Loucy (cell line): ENCODE data around the gene NUP214.

ENCODE experiments used
- H2AFZ ChIP-seq: fragments of 200-600 bp; sonication (generic); 2 replicates; pipeline ENCODE4 v1.6.0; 2016; ENCODE audit warnings: antibody characterized with exemption, mild to moderate bottlenecking, low read length, moderate library complexity
- H3F3A ChIP-seq: fragments of 200-600 bp; 2 replicates; pipeline ENCODE4 v1.6.0; 2016; ENCODE audit warnings: antibody characterized with exemption, low read depth, mild to moderate bottlenecking
- H3K27me3 ChIP-seq: fragments of 200-600 bp; sonication (generic); 2 replicates; pipeline ENCODE4 v1.6.1; 2014; ENCODE audit warnings: low read length, mild to moderate bottlenecking; ENCODE audit not compliant: insufficient read depth, poor library complexity, severe bottlenecking
- H3K36me3 ChIP-seq: fragments of 200-600 bp; sonication (generic); 2 replicates; pipeline ENCODE4 v1.6.1; 2016; ENCODE audit warnings: low read length; ENCODE audit not compliant: insufficient read depth
- H3K4me1 ChIP-seq: fragments of 200-600 bp; sonication (generic); 2 replicates; pipeline ENCODE4 v1.5.1; 2014; ENCODE audit warnings: low read length, mild to moderate bottlenecking; ENCODE audit not compliant: insufficient read depth, poor library complexity, severe bottlenecking
- H3K4me2 ChIP-seq: fragments of 200-600 bp; sonication (generic); 2 replicates; pipeline ENCODE4 v1.6.0; 2014; ENCODE audit warnings: antibody characterized with exemption, low read length, low read depth, mild to moderate bottlenecking; ENCODE audit not compliant: poor library complexity, severe bottlenecking
- H3K4me3 ChIP-seq: fragments of 200-600 bp; sonication (generic); 2 replicates; pipeline ENCODE4 v1.5.1; 2014; ENCODE audit warnings: low read length, mild to moderate bottlenecking, mixed read lengths; ENCODE audit not compliant: poor library complexity, severe bottlenecking
- H3K79me2 ChIP-seq: fragments of 200-600 bp; sonication (generic); 2 replicates; pipeline ENCODE4 v1.6.1; 2014; ENCODE audit warnings: low read length; ENCODE audit not compliant: insufficient read depth
- H3K9ac ChIP-seq: fragments of 200-600 bp; sonication (generic); 2 replicates; pipeline ENCODE4 v1.6.0; 2014; ENCODE audit warnings: mild to moderate bottlenecking, low read depth, low read length, moderate library complexity; ENCODE audit not compliant: poor library complexity, severe bottlenecking
- H3K9me2 ChIP-seq: fragments of 200-600 bp; sonication (generic); replicated peaks from 2 replicates; pipeline ENCODE4 v1.6.1; 2016; ENCODE audit warnings: low read depth, low read length, mixed read lengths
- H3K9me3 ChIP-seq: fragments of 200-600 bp; sonication (generic); 2 replicates; pipeline ENCODE4 v1.6.1; 2014; ENCODE audit warnings: mild to moderate bottlenecking, antibody characterized with exemption, low read length, low read depth; ENCODE audit not compliant: insufficient read depth
- H4K20me1 ChIP-seq: fragments of 200-600 bp; sonication (generic); 2 replicates; pipeline ENCODE4 v1.6.0; 2014; ENCODE audit warnings: antibody characterized with exemption, low read length, mild to moderate bottlenecking; ENCODE audit not compliant: insufficient read depth, poor library complexity, severe bottlenecking
- EZH2phosphoT487 ChIP-seq: fragments of 200-600 bp; IDR thresholded peaks from 2 replicates; pipeline ENCODE4 v1.6.1; 2018; ENCODE audit warnings: antibody characterized with exemption, mild to moderate bottlenecking, moderate library complexity, borderline replicate concordance
- TF ChIP-seq, protein P1 (sequence below): fragments of 200-600 bp; sonication (generic); conservative IDR thresholded peaks from 2 replicates; pipeline ENCODE4 v1.5.1; 2014; ENCODE audit warnings: mild to moderate bottlenecking, antibody characterized with exemption, low read length

The NUP214 gene

DNA sequence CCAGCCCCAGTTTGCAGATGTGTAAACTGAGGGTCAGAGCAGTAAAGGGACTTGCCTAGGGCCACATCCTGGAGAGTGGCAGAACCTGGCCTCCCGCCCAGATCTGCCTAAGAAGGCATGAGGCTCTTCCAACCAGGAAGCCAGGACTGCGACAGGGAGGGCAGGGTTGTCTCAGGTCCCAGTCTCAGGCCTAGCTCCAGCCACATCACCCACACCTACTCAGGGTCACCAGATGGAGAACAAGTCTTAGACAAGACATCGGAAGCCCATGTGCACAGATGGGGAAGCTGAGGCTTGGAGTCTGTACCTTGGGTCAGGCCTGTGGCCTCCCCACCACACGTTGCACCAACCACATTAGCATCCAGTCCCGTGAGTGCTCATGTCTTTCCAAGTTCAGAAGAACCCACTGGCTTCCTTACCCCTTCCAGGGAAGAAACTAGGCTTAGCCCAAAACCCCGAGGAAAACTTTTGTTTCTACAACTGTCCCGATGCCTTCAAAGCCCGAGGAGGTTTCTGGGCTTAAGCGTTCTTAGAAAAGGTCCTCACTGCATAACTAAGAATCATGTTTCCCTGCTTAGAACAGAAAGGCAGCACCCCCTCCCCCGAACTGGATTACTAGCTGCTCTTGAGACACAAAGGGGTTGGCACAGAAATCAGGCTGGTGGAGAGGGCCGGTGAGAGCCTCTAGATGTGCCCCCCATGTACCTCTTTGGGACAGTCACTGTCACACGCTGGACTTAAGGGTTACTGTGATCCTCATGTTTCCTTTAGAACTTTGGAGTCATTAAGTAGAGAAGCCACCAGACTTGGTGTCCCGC is 148.7 kb downstream of the NUP214 start:
- H3K4me2 ChIP-seq = peak overlapping the region; percentile 90

DNA sequence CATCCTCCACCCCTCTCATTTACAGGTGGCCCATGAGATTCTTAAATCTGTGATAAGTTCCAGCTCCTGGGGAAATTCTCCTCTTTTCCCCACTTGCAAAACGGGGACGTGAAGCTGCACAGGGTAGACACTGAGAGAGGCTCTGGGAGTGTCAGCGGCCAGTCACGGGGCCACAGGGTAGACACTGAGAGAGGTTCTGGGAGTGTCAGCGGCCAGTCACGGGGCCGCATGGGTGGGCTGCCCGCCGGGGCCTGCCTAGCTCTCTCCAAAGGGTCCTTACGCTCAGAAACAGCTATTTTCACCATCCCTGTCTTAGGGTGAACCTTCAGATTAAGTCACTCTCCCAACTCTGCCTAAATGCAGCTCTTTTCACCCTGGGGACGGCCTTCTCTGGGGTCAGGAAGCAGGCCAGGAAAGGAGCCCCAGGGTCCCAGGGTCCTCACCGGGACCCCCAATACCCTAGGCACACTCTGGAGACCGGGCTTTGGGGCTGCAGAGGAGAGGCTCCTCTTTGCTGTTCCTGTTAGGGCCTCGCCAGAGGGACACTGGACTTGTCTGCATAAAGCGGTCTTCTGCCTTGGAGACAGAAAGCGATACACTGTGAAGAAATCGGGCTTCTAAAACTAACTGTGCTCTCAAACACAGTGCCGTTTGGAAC is 149.4 kb downstream of the NUP214 start:
- Histone ChIP-seq H2AFZ (no peak overlapping the region), H3K4me3 (peak overlapping the region; percentile 67), H3K9me3 (no peaks in the 10 kb centered on the region), H3K4me1 (peaks cover 66% of the 10 kb centered on the region), H3K9me2 (no peaks in the 10 kb centered on the region), H4K20me1 (no peaks in the 10 kb centered on the region), H3K9ac (peak overlapping the region; percentile 84), H3K27me3 (no peaks in the 10 kb centered on the region), H3F3A (no peaks in the 10 kb centered on the region), H3K36me3 (no peaks in the 10 kb centered on the region), H3K79me2 (peaks cover 65% of the 10 kb centered on the region), H3K4me2 (peak overlapping the region; percentile 90)
- TF ChIP-seq, protein P1, sequence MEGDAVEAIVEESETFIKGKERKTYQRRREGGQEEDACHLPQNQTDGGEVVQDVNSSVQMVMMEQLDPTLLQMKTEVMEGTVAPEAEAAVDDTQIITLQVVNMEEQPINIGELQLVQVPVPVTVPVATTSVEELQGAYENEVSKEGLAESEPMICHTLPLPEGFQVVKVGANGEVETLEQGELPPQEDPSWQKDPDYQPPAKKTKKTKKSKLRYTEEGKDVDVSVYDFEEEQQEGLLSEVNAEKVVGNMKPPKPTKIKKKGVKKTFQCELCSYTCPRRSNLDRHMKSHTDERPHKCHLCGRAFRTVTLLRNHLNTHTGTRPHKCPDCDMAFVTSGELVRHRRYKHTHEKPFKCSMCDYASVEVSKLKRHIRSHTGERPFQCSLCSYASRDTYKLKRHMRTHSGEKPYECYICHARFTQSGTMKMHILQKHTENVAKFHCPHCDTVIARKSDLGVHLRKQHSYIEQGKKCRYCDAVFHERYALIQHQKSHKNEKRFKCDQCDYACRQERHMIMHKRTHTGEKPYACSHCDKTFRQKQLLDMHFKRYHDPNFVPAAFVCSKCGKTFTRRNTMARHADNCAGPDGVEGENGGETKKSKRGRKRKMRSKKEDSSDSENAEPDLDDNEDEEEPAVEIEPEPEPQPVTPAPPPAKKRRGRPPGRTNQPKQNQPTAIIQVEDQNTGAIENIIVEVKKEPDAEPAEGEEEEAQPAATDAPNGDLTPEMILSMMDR = no peak
- no peak for TF ChIP-seq EZH2phosphoT487

More for the DNA sequence above, 148.7 kb downstream of the NUP214 start:
- Histone ChIP-seq H3K4me3 (peak overlapping the region; percentile 67), H3K9me3 (no peaks in the 10 kb centered on the region), H3K4me1 (peaks cover 73% of the 10 kb centered on the region), H3K27me3 (no peaks in the 10 kb centered on the region), H3K79me2 (peaks cover 72% of the 10 kb centered on the region), H4K20me1 (no peaks in the 10 kb centered on the region), H3K36me3 (no peaks in the 10 kb centered on the region), H2AFZ (no peak overlapping the region), H3K9ac (peak overlapping the region; percentile 84), H3F3A (no peaks in the 10 kb centered on the region), H3K9me2 (no peaks in the 10 kb centered on the region)
- TF ChIP-seq, protein P1 = no peak
- no peak for TF ChIP-seq EZH2phosphoT487

DNA sequence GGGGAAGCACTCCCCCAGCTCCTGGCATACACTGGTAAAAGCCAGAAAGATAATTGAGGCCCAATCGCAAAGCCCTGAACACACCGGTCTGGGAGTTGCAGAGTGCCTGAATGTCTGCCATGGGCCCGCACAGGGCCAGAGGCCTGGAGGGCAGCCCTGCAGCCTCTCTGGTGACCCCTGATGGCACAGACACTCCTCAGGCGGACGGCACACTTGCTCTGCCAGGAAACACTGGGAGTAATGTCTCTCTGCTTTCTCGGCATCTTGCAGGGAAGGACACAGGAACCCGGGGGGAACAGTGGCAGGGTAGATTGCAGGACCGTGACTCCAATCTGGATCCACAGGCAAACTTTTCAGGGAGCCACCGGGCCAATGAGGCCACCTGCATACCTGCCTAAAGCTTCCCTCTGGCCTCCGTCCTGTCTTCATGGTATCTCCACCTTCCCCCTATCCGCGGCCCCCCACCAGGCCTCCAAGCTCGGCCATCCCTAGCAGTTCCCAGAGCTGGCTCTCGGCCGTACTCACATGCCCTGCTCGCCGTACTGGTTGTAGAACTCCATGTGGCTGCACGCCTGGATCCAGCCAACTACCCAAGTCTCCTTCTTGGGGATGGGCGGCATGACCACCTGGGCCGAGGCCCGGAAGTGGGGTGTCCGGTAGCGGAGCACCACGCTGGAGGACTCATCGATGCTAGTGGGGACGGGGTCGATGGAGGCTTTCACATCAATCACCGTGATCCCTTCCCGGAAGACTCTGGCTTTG is 150.1 kb downstream of the NUP214 start:
- Histone ChIP-seq H3K9ac (peak overlapping the region; percentile 84), H3K9me3 (no peaks in the 10 kb centered on the region), H3F3A (no peaks in the 10 kb centered on the region), H3K27me3 (no peaks in the 10 kb centered on the region), H3K4me1 (peaks cover 62% of the 10 kb centered on the region), H2AFZ (no peak overlapping the region), H4K20me1 (no peaks in the 10 kb centered on the region), H3K4me2 (peak overlapping the region; percentile 90), H3K79me2 (peaks cover 60% of the 10 kb centered on the region), H3K36me3 (no peaks in the 10 kb centered on the region), H3K4me3 (peak overlapping the region; percentile 67), H3K9me2 (no peaks in the 10 kb centered on the region)
- TF ChIP-seq, protein P1 = peak; percentile 62
- no peak for TF ChIP-seq EZH2phosphoT487
